ENCODE data around the gene NAPG.
"Not testable (repeated sequence)": the region's sequence is repeated elsewhere in the genome, so short reads cannot be mapped to it uniquely, and the experiment has no call there.

Gene NAPG

GRCh38 chr18:10525697-10526560 lies at the start of gene NAPG:
Gene NAPG (plus strand): TSS chr18:10526027. CDS start chr18:10526103, 76 bp downstream.
- peak; percentile 96 for DNase-seq

- no peak for DNase-seq
Measured at GRCh38 chr18:10476338-10476791, 49.5 kb upstream of the NAPG start.

- DNase-seq = peak; percentile 36
Measured at GRCh38 chr18:10477121-10477862, 48.5 kb upstream of the NAPG start.

GRCh38 chr18:10477863-10478260 lies 48.0 kb upstream of the NAPG start:
- DNase-seq = no peak

GRCh38 chr18:10481831-10482230 lies 44.0 kb upstream of the NAPG start:
- no peak for DNase-seq

GRCh38 chr18:10482363-10482984 lies 43.4 kb upstream of the NAPG start:
- DNase-seq = no peak

- no peak for DNase-seq
Measured at GRCh38 chr18:10482985-10483949, 42.6 kb upstream of the NAPG start.

- no peak for DNase-seq
Measured at GRCh38 chr18:10485475-10485874, 40.4 kb upstream of the NAPG start.

GRCh38 chr18:10486362-10486761 lies 39.5 kb upstream of the NAPG start:
- no peak for DNase-seq

GRCh38 chr18:10487154-10487553 lies 38.7 kb upstream of the NAPG start:
- no peak for DNase-seq

GRCh38 chr18:10488017-10488416 lies 37.8 kb upstream of the NAPG start:
- no peak for DNase-seq

- no peak for DNase-seq
Measured at GRCh38 chr18:10490401-10491165, 35.2 kb upstream of the NAPG start.

GRCh38 chr18:10495936-10496335 lies 29.9 kb upstream of the NAPG start:
- DNase-seq = no peak

- no peak for DNase-seq
Measured at GRCh38 chr18:10497206-10497749, 28.5 kb upstream of the NAPG start.

GRCh38 chr18:10499230-10499629 lies 26.6 kb upstream of the NAPG start:
- DNase-seq = no peak

GRCh38 chr18:10500038-10500437 lies 25.8 kb upstream of the NAPG start:
- no peak for DNase-seq

- DNase-seq = no peak
Measured at GRCh38 chr18:10504723-10505122, 21.1 kb upstream of the NAPG start.

- not testable (repeated sequence) for DNase-seq
Measured at GRCh38 chr18:10505892-10506291, 19.9 kb upstream of the NAPG start.

- DNase-seq = no peak
Measured at GRCh38 chr18:10508591-10508990, 17.2 kb upstream of the NAPG start.

- DNase-seq = no peak
Measured at GRCh38 chr18:10511236-10511635, 14.6 kb upstream of the NAPG start.

- DNase-seq = no peak
Measured at GRCh38 chr18:10514082-10514481, 11.7 kb upstream of the NAPG start.

All from COR-L47 (cell line).